GM19240 (cell line): ENCODE results near the gene PRMT5.
A peak's percentile ranks its signal among the peaks of the same experiment; 100 is the strongest.

Source experiments
- DNase-seq: peaks from one replicate; pipeline ENCODE4 v3.0.0; 2011; ENCODE audit warnings: low spot score; ENCODE audit not compliant: insufficient read length

PRMT5 gene

DNA sequence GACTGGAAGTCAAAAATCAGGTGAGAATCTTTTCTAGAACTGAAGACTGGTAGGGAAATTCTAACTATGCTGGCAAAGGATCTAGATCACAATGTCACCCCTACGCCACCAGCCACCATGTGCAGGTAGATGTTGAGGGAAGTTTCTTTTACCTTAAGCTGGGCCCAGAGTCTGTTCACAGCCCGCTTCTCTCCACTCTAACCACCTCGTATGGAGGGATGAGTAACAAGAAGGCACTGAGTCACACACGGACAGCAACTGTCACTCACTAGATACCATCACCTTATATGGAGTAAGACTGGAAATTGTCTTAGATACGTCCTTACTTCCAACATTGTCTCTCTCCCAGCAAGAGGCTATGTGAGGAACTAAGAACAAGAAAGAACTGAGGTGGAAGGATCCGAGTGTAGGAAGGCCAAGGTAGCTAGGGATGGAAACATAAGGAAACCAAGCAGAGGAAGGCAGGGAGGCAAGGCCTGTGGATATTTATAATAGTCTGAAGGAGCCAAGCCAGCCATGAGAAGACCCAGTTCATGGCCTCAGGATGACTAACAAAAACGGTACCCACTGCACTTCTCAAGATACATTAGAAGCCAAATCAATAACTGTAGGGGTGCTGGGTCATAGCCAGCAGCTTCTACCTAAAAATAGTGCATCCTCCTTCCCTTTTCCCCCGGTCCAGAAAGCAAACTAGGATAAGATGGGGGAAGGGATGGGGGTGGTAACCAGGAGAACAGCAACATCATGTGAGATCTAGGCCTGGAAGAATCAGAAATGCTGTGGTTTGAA, 30.7 kb downstream of the PRMT5 start:
- DNase-seq = no peak

DNA sequence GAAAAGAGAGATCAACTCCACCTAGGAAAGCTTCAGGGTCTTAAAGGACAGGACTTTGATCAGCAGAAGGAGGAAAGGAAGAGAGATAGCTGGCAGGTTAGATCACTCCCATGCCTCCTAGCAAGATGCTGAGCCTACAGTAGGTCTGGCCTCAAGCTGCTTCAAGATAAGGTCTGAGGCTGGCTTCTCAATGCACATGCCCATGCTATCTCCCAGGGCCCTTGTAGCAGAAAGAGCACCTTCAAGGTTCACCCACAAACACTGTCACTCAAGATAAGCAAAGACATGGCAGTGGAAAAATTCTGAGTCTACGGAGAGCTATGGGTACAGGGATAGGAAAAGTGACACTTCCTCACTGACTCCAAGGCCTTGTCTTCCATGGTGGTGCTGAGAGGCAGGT, 31.8 kb downstream of the PRMT5 start:
- no peak for DNase-seq

DNA sequence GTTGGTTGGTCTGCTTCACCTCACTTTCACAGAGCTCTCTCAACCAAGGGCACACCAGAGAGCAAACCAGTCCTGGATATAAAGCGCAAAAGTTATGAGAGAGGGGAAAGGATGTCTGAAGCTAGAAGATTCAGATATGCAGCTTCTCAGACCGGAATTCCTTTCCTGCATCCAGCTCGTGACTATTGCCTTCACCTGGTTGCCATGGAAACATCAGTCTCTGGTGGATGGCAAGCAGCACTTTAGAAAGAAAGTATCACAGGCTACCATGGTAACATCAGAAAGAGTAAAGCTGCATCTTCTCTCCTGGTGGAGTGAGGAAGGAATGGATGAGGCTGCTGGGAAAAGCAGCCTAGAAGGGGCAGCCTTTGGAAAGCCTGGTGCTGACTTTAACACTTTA, 32.4 kb downstream of the PRMT5 start:
- DNase-seq = no peak

DNA sequence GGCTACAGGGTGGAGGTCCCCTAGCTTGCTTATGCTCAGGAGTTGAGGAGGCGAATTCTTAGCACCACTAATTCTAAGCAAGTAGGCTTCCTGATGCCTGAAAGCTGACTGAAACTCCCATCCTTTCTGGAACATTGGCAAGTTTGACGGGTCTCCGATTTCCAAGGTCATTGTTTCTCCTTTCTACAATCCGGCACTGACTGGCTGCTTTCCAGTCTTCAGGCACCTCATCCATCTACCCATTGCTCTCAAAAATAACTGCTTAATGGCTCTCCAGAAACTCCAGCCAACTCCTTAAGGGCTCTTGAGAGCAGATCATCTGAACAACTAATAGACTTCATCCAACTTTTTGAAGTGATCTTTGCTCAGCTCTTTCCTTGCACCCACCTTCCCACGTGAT, 32.8 kb downstream of the PRMT5 start:
- DNase-seq = no peak

DNA sequence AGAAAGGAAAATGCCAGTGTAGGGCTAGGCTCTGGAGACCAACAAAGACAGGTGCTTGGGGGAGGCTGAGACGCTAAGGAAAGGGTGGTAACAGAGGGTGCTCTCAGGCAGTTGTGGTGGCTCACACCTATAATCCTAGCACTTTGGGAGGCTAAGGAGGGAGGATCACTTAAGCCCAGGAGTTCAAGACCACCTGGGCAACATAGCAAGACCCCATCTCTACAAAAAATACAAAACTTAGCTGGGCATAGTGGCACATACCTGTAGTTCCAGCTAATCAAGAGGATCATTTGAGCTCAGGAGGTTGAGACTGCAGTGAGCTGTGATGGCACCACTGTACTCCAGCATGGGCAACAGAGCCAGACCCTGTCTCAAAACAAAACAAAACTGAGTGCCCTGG, 33.8 kb downstream of the PRMT5 start:
- no peak for DNase-seq

GRCh38 chr14:22893706-22894105, 35.5 kb downstream of the PRMT5 start:
- DNase-seq = no peak

GRCh38 chr14:22892488-22892887, 36.7 kb downstream of the PRMT5 start:
- no peak for DNase-seq

DNA sequence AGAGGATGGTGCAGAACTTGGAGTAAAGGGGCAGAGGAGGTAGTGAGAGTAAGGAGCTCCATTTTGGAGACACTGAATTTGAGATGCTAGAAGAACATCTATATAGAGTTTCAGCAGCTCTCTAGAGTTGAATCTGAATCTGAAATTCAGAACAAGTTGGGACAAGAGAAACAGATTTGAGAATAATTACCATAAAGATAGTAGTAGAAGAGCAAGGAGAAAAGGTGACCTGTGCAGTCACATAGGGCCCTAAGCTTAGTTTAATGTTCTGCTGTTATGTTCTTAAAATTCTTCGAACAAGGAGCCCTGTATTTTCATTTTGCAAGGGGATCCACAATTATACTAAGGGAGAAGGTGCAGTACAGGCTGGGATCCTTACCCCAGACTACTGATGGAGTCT, 38.8 kb downstream of the PRMT5 start:
- no peak for DNase-seq

- DNase-seq = no peak
Measured at GRCh38 chr14:22888662-22889061, 40.5 kb downstream of the PRMT5 start.

DNA sequence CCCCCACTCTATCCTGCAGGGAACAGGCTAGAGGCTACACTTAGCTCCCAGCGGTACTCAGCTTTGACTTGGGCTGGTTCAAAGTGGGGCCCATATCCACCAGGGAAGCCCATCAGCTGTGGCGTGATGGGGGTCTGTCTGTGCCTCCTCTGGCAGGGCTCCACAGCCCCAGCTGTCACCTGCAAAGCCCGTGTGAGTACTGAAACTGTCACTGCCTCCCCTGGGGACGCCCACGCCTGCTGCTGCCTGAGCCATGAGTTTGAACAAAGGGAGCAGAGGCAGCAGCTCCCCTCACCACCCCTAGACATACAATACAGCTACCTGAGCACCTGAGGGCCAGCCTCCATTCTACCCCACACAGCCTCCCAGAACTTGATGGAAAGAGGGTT, 41.2 kb downstream of the PRMT5 start:
- peak; percentile 48 for DNase-seq

DNA sequence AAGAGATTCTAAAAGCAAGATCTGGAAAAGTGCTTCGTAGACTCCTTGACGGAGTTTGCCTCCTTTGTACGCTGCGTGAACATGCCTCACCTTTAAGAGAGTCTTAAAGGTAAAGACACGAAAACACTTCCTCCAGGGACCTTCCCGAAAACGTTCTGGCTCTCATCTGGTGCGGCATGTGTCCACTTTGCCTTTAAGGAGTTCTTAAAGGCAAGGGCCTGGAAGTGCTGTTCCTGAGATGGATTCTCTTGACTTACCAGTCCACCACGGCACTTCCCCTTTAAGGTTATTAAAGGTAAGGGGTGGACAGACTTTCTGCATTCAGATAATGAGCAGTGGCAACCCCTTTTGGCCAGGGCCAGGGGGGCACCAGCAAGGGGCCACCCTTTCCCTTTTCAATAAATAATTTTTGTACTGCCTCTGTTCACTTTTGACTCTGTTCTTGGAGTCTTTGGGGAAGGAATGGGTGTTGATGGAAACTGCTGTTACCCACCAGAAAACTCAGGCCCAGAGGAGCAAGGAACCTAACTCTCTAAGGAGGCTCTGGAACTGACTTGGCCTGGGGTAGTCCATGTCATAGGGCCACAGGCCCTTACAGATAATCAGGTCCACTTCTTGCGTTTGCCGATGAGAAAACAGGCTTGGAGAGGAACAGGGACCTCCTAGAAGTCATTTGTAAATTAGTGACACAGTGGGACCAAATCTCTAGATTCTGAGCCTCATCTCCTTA, 41.8 kb downstream of the PRMT5 start:
- peak; percentile 23 for DNase-seq

- DNase-seq = peak; percentile 70
Measured at GRCh38 chr14:22886500-22887259, 42.5 kb downstream of the PRMT5 start.

DNA sequence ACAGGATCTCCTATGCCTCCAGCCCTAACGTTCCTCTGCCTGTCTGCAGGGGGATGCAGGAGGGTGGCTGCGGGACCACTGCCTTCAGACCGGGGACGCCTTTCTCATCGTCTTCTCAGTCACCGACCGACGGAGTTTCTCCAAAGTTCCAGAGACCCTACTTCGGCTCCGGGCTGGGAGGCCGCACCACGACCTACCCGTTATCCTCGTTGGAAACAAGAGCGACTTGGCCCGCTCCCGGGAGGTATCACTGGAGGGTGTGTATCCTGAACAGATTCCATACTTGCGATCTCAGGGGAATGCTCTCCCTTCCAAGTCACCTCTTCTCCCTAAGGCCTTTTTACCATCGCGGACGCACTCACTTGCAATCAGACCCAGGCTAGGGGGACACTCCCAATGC, 43.2 kb downstream of the PRMT5 start:
- no peak for DNase-seq

DNA sequence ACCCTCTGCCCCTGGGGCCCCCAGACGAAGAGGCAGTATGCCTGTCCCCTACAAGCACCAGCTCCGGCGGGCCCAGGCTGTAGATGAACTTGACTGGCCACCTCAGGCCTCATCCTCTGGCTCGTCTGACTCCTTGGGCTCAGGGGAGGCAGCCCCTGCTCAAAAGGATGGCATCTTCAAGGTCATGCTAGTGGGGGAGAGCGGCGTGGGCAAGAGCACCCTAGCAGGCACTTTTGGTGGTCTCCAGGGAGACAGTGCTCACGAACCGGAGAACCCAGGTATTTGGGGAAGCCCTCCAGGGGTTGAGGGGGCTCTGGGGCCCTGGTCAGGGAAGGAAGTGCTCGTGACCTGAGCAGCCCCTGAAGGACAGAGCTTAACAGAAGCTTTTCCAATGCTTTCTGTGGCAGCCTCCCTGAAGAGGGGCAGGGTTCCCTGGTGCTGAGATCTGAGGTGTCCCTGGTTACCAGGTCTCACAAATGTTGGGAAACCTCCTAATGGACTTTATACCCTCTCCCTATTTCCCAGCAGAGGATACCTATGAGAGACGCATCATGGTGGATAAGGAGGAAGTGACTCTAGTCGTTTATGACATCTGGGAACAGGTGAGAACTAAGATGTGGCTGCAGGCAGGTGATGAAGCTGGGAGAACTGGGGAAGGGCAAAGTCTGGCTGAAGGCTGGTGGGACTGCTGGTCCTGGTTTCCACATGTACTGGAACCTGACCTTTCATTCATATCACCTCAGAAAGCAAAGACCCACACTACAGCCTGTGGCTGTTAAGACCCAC, 44.2 kb downstream of the PRMT5 start:
- no peak for DNase-seq

DNA sequence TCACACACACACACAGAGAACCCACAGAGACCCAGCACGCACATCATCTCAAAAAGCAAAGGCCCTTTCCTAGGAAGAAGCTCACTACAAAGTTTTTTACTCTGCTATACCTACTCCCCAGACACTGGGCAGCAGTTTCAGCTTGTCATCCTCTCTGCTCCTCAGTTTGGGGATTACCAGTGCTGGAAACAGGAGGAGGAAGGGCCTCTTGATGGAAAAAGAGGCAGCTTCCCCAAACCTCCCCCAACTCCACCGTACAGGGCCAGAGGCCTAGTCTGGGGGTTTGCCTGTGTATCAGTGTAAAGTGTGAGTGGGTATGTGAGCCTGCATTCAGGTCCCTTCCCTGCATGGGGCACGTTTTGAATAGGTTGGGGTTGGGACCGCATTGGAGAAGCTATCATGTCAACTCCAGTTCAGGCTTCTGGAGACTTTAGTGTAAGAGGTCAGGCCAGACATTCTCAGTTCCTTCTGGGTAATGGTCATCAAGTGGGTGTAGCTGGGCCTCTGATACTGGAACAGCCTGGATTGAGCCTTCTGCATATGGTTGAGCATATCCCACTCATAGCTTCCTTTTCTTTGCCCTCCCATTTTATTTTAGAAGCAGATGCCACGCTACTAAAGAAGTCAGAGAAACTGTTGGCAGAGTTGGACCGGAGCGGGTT, 45.0 kb downstream of the PRMT5 start:
- no peak for DNase-seq

DNA sequence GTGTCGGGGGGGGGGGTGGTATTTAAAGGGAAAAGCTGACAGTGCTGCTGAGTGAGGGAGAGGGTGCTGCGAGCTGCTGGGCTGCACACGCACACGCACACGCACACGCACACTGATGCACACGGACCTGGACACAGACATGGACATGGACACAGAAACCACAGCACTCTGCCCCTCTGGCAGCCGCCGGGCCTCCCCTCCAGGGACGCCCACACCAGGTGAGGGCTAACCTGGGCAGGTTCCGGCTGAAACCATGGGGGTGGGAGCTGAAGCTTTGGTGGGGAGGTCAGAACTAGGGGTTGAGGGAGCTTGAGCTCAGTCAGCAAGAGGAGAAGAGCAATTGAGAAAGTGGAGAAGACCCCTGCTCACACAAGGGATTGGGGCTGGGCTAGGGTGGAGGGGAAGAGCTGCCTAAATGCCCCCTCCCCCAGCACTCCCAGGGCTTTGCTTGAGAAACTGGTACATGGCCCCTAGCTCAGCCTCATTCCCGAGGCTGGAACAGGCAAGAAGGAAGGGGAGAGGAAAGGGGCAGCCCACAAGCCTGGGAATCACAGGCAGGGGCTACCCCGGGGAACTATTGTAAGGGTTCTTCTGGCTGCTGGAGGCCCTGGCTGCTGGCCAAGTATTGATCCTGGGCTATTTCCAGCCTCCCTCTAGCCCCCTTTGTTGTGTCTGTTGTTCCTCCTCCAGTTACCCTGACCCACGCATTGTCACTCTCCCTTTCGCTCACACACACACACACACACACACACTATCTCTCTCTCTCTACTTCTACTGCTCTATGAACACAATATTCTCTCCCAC, 45.8 kb downstream of the PRMT5 start, which contains the start of gene REM2:
Gene REM2 (plus strand): TSS at position 50 of the 804 bp plus-strand sequence. CDS start 66 bp downstream, at position 116.
- DNase-seq = no peak

DNA sequence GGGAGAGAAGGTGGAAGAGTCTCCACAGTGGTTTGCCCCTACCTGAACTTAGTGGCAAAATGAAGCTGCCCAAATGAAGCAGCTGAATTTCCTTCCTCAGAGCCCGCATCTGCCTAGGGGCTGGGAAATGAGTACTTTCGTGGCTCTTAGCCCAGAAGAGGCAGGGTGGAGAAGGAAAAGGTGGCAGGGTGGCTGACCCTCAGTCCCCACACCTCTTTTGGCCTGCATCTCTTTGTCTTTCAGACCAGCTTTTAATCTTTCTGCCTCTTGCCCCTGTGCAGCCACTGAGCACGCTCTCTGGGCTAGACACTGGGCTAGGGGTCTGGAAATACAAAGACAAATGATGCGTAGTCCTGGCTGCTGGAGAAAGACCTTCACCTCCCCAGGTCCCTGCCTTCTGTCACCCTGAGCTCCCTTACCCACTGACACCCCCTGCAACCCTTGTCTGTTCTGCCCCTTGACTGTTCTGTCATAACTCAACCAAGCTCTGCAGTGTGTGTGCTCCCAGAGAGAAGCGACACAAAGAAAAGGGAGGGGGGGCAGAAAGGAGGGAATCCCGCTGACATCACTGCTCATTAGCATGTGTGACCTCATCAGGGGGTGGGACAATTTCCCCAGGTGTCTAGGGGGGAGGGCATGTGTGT, 46.5 kb downstream of the PRMT5 start:
- DNase-seq = no peak

GRCh38 chr14:22882064-22882463, 47.1 kb downstream of the PRMT5 start:
- DNase-seq = no peak
